CD4-positive, alpha-beta T cell treated with Interleukin-17A for 4 hours (primary cell): ENCODE data around the gene NMT2.

Experiments
- DNase-seq: peaks from one replicate; pipeline ENCODE4 v3.0.0-alpha.2; 2020; ENCODE audit warnings: mixed read lengths

NMT2 gene

GRCh38 chr10:15140698-15141097, 27.8 kb downstream of the NMT2 start:
- no peak for DNase-seq

- DNase-seq, result no peak
These were observed 30.9 kb downstream of the NMT2 start for GRCh38 chr10:15137636-15138035.

GRCh38 chr10:15137036-15137359, 31.5 kb downstream of the NMT2 start:
- no peak for DNase-seq

GRCh38 chr10:15136129-15137035, 32.1 kb downstream of the NMT2 start:
- DNase-seq, result no peak

- DNase-seq, result no peak
These were observed 37.2 kb downstream of the NMT2 start for GRCh38 chr10:15131330-15131729.

GRCh38 chr10:15124908-15125307, 43.6 kb downstream of the NMT2 start:
- DNase-seq, result no peak

- no peak for DNase-seq
These were observed 44.3 kb downstream of the NMT2 start for GRCh38 chr10:15124190-15124589.

- no peak for DNase-seq
These were observed 44.7 kb downstream of the NMT2 start for GRCh38 chr10:15123749-15124184.

DNA sequence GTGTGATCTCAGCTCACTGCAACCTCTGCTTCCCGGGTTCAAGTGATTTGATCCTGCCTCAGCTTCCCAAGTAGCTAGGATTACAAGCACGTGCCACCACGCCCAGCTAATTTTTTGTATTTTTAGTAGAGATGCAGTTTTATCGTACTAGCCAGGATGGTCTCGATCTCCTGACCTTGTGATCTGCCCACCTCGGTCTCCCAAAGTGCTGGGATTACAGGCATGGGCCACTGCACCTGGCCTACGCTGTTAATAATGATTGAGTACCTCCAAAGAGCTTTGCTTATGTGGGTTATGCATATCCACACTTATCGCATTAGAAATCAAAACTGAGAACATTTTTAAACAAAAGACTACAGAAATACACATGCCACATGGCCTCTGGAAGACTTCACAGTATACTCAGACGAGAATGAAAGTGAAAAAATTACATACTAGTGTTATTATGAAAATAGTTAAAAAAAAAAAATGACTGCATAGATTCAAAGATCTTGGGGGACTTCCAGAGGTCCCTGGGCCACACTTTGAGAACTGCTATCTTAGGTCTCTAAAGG, 45.9 kb downstream of the NMT2 start:
- DNase-seq, result no peak

DNA sequence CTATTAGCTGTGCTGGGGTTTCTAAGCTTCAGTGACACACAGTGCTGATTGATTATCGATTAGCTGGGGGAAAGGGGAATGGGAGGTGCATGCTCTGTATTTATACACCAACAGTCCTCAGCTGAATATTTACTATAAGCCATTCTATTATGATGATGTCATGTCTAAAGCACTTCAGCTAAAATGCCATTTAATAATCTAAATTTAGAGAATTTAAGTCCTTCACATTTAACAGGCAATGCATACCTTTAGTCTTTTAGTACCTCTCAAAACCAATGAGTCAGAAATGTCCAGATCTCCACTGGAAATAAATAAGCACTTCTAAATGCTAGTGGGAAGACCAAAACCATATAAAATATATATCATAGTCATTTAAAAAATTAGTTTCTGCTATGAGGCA, 46.8 kb downstream of the NMT2 start:
- no peak for DNase-seq

DNA sequence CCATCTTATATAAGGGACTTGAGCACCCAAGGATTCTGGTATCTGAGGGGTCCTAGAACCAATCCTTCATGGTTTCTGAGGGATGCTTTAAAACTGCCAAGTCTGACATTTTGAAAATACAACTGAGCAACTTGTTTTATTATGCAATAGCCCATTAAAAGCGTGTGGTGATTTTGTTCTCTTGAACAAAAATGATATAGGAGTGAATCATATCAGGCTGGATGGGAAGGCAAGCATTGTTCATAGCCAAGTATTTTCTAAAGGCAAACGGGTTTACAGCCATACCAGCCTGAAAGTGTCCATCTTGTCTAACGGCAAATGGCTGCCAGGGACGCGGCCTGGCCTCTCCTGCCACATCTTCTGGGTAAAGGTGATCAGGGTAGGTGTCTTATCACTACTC, 48.0 kb downstream of the NMT2 start:
- no peak for DNase-seq

- no peak for DNase-seq
These were observed 49.9 kb downstream of the NMT2 start for GRCh38 chr10:15118615-15119014.

DNA sequence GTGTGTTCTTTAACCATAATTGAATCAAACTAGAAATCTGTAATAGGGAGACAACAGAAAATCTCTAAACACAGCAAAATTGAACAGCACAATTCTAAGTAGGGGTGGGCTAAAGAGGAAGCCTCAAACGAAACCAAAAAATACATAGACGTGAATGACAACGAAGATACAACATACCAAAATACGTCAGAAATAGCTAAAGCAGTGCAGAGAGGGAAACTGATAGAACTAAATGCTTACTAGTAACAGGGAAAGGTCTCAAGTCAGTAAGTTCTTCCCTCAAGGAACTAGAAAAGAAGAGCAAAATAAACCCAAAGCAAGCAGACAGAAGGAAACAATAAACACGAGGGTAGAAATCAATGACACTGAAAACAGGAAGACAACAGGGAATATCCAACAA, 52.3 kb downstream of the NMT2 start:
- DNase-seq, result no peak

DNA sequence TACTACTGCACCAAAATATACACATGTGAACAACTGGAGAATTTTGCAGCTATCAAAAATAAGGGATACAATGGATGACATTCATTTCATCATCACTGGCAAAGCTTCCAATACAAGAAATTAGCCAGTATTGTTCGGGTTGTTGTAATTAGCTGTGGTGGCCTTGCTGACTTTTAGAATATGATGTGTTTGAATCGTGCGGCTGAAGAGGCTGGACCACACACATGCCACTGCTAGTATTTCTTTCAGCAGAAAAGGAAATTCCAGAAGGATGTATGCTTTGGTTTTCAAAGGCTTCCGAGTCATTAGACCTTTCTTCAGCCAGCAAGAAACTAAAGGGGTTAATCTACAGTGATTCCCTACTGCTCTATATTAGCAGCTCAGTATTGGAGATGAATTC, 54.7 kb downstream of the NMT2 start:
- no peak for DNase-seq

GRCh38 chr10:15112657-15113056, 55.8 kb downstream of the NMT2 start:
- no peak for DNase-seq

- peak; percentile 77 for DNase-seq
These were observed 62.0 kb downstream of the NMT2 start for GRCh38 chr10:15106352-15107013.

- no peak for DNase-seq
These were observed 65.0 kb downstream of the NMT2 start for GRCh38 chr10:15103513-15103912.

- no peak for DNase-seq
These were observed 68.6 kb downstream of the NMT2 start for GRCh38 chr10:15099886-15100285.

- DNase-seq, result peak; percentile 94
These were observed 71.3 kb downstream of the NMT2 start, which contains the start of gene RPP38 for GRCh38 chr10:15097011-15097812. RPP38 (plus strand) TSS chr10:15097355; CDS start chr10:15103315, 5,960 bp downstream.

DNA sequence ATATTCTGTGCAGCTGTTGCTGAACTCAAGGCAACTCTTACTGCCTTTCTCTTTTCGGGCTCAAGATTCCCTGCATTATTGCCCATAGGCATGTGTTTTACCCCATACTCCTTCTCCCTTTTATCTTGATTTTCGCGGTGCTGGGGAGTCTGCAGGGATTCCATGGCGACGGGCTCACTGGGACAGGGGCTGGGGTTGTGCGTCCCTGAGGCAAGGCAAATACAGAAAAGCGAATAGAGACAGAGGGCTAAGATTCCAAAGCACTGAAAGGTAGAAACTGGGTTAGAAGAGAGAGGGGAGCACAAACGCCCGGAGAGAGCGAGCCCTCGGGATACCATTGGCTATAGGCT, 71.9 kb downstream of the NMT2 start:
- no peak for DNase-seq

GRCh38 chr10:15092855-15093408, 75.6 kb downstream of the NMT2 start:
- no peak for DNase-seq

- no peak for DNase-seq
These were observed 77.1 kb downstream of the NMT2 start for GRCh38 chr10:15091418-15091817.
